Mesenchymal stem cell (in vitro differentiated cells and primary cell): ENCODE results near the gene KIF18A. TPM values are rescaled to one million over a fixed set of nuclear protein-coding genes. Genes with fewer than 3 reads are reported as not detected.

Experiments used
- DNase-seq: peaks from one replicate; pipeline ENCODE4 v3.0.0-alpha.2; 2013
- H2AFZ ChIP-seq: one replicate; pipeline ENCODE4 v1.6.1; 2013; ENCODE audit warnings: low read depth, mild to moderate bottlenecking, control low read depth, inconsistent platforms, low read length, moderate library complexity
- H2AK5ac ChIP-seq: 2 replicates; pipeline ENCODE4 v1.6.1; 2013; ENCODE audit warnings: low read length, moderate library complexity, mild to moderate bottlenecking, inconsistent platforms; ENCODE audit not compliant: severe bottlenecking
- H2BK120ac ChIP-seq: one replicate; pipeline ENCODE4 v1.6.1; 2013; ENCODE audit warnings: low read depth, mild to moderate bottlenecking, inconsistent platforms, low read length, moderate library complexity
- H2BK12ac ChIP-seq, 2 experiments: one replicate each; pipeline ENCODE4 v1.6.1; 2013; ENCODE audit warnings: inconsistent platforms in 2 of 2, low read length in 2 of 2, mild to moderate bottlenecking in 2 of 2, moderate library complexity in 2 of 2, control low read depth in 1 of 2
- H2BK15ac ChIP-seq: one replicate; pipeline ENCODE4 v1.6.1; 2013; ENCODE audit warnings: mild to moderate bottlenecking, low read depth, inconsistent platforms; ENCODE audit not compliant: poor library complexity, severe bottlenecking
- H2BK5ac ChIP-seq: 2 replicates; pipeline ENCODE4 v1.6.1; 2013; ENCODE audit warnings: low read depth, mild to moderate bottlenecking, low read length, control low read depth, inconsistent platforms; ENCODE audit not compliant: poor library complexity, severe bottlenecking
- H3K14ac ChIP-seq, 2 experiments: one replicate each; pipeline ENCODE4 v1.6.1; 2013; ENCODE audit warnings: inconsistent platforms in 2 of 2, low read length in 2 of 2, control low read depth in 1 of 2, mild to moderate bottlenecking in 1 of 2, moderate library complexity in 1 of 2
- H3K18ac ChIP-seq, 2 experiments: one replicate each; pipeline ENCODE4 v1.6.1; 2013; ENCODE audit warnings: inconsistent platforms in 2 of 2, low read length in 2 of 2, control low read depth in 1 of 2, low read depth in 1 of 2, mild to moderate bottlenecking in 1 of 2
- H3K23ac ChIP-seq, 2 experiments: one replicate each; pipeline ENCODE4 v1.6.1; 2013; ENCODE audit warnings: inconsistent platforms in 2 of 2, low read length in 2 of 2, mild to moderate bottlenecking in 2 of 2, moderate library complexity in 2 of 2, control low read depth in 1 of 2
- H3K27ac ChIP-seq: 2 replicates; pipeline ENCODE4 v1.5.1; 2013; ENCODE audit warnings: mild to moderate bottlenecking, moderate library complexity, low read length, control low read depth, inconsistent platforms; ENCODE audit not compliant: poor library complexity, severe bottlenecking
- H3K27me3 ChIP-seq, 2 experiments: 2 replicates each; pipeline versions ENCODE4 v1.6.1 to v1.7.0; 2013; ENCODE audit warnings: low read length in 2 of 2, mild to moderate bottlenecking in 2 of 2, moderate library complexity in 2 of 2, control low read depth in 1 of 2, inconsistent platforms in 1 of 2; ENCODE audit not compliant: control insufficient read depth in 1 of 2, insufficient read depth in 1 of 2
- H3K36me3 ChIP-seq, 2 experiments: 2 replicates each; pipeline versions ENCODE4 v1.6.1 to v1.7.0; 2013; ENCODE audit warnings: low read length in 2 of 2, control low read depth in 1 of 2, inconsistent platforms in 1 of 2, low read depth in 1 of 2, mild to moderate bottlenecking in 1 of 2; ENCODE audit not compliant: insufficient read depth in 2 of 2, control insufficient read depth in 1 of 2
- H3K4ac ChIP-seq, 2 experiments: one replicate each; pipeline ENCODE4 v1.6.1; 2013; ENCODE audit warnings: inconsistent platforms in 2 of 2, low read length in 2 of 2, mild to moderate bottlenecking in 2 of 2, moderate library complexity in 2 of 2, control low read depth in 1 of 2, low read depth in 1 of 2
- H3K4me1 ChIP-seq: 2 replicates; pipeline ENCODE4 v1.6.1; 2013; ENCODE audit warnings: low read depth, low read length, control low read depth; ENCODE audit not compliant: control insufficient read depth, insufficient read depth
- H3K4me2 ChIP-seq: 2 replicates; pipeline ENCODE4 v1.6.1; 2013; ENCODE audit warnings: low read length, mild to moderate bottlenecking, inconsistent platforms; ENCODE audit not compliant: poor library complexity, severe bottlenecking
- H3K4me3 ChIP-seq, 2 experiments: 2 replicates each; pipeline versions ENCODE4 v1.5.1 to v1.7.0; 2013; ENCODE audit warnings: low read length in 2 of 2, mild to moderate bottlenecking in 2 of 2, control low read depth in 1 of 2, low read depth in 1 of 2; ENCODE audit not compliant: insufficient read depth in 1 of 2
- H3K79me1 ChIP-seq: replicated peaks from 2 replicates; pipeline ENCODE4 v1.6.1; 2013; ENCODE audit warnings: mild to moderate bottlenecking, control low read depth, low read length, inconsistent platforms; ENCODE audit not compliant: poor library complexity, severe bottlenecking
- H3K9ac ChIP-seq: 2 replicates; pipeline ENCODE4 v1.7.0; 2013; ENCODE audit warnings: mild to moderate bottlenecking, low read length, moderate library complexity
- H3K9me3 ChIP-seq: 2 replicates; pipeline ENCODE4 v1.7.0; 2013; ENCODE audit warnings: mild to moderate bottlenecking, low read length; ENCODE audit not compliant: control insufficient read depth
- H4K8ac ChIP-seq: one replicate; pipeline ENCODE4 v1.6.1; 2013; ENCODE audit warnings: inconsistent platforms, mild to moderate bottlenecking, low read length, moderate library complexity
- H4K91ac ChIP-seq: one replicate; pipeline ENCODE4 v1.6.1; 2013; ENCODE audit warnings: mild to moderate bottlenecking, low read length, inconsistent platforms
- WGBS: methylation state at CpG from one replicate; pipeline ENCODE4 v1.1.7; 2013; ENCODE audit warnings: mixed read lengths; 5-methylcytosine and 5-hydroxymethylcytosine counted together
- polyA plus RNA-seq, 2 experiments: library from polyadenylated mRNA; stranded (reverse); fragments of 200-250 nt; gene quantifications; one replicate each; pipeline ENCODE4 v1.2.3, GENCODE V29; 2013

The KIF18A gene
- 7.1 TPM for polyA plus RNA-seq (2013, experiment 1 of 2)
- polyA plus RNA-seq (2013, experiment 2 of 2): 7.3 TPM

DNA sequence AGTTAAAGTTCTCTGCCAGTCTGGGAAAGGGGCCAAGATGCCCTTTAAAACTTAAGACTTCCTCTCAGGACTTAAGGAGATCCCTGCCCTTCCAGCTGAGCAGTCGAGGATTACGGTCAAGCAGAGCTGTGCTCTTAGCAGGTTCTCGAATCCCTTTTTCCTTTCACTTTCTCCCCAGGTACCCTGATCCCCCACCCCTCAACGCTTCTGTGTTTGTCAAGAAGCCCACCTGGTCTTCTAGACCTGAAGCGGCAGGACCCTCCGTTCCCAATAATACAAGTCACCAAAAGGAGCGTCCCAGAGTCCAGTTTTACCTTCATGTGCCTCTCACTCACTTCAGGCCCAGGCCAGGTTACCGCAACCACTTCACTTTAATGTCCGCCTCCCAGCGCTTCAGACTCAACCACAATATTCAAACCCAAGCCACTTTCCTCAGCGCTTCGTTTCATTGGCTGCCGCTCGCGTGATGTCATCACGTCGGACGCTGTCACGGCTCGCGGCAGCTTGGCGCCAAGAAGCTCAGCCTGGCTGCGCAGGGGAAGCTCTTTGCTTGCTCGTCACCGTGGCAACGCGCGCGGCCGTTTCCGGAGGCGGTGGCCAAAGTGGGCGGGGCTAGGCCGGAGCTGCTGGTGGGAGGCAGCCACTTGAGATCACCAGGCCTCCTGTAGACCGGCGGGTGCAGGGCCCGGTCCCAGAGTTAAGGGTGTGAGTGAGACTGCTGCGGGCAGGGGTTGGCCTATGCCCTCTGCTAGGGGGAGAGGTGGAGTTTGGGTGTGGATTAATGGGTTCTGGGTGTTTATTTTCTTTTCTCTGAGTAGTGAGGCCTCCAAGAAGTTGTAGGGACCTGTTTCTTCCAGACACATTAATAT is at the start of gene KIF18A, which contains the start of gene METTL15:
Gene KIF18A, minus strand, starts transcription at position 407 of the 869 bp plus-strand sequence. CDS start 10,209 bp downstream, outside the sequence.
Gene METTL15, plus strand, starts transcription at position 639 of the 869 bp plus-strand sequence. CDS start 4,947 bp downstream, outside the sequence.
- H3K36me3 ChIP-seq: peaks cover 0 to 4% of the 10 kb centered on the region in 2 experiments
- peak within 1 kb of the TSS; percentile 68 for H3K4me2 ChIP-seq
- under 1% methylated on average over 38 of the region's 38 CpGs for WGBS
- no peak within 1 kb of the TSS for H2AFZ ChIP-seq
- no peaks in the 10 kb centered on the region for H3K27me3 ChIP-seq
- no peak within 1 kb of the TSS for H3K14ac ChIP-seq
- no peak within 1 kb of the TSS for H2BK15ac ChIP-seq
- H2AK5ac ChIP-seq: no peak within 1 kb of the TSS
- H4K8ac ChIP-seq: peak within 1 kb of the TSS; percentile 94
- no peak within 1 kb of the TSS for H4K91ac ChIP-seq
- peak; percentile 99 for DNase-seq
- H3K4me1 ChIP-seq: peaks cover 3% of the 10 kb centered on the region
- H3K4ac ChIP-seq: peak within 1 kb of the TSS in 1 of 2 experiments; percentile 17
- peak within 1 kb of the TSS; percentile 61 to 89 for H3K4me3 ChIP-seq
- no peak within 1 kb of the TSS for H2BK5ac ChIP-seq
- H3K79me1 ChIP-seq: peaks cover 3% of the 10 kb centered on the region
- peak within 1 kb of the TSS; percentile 49 for H2BK120ac ChIP-seq
- peak within 1 kb of the TSS; percentile 99 for H3K9ac ChIP-seq
- H3K9me3 ChIP-seq: no peaks in the 10 kb centered on the region
- H3K23ac ChIP-seq: no peak within 1 kb of the TSS
- peak within 1 kb of the TSS in 1 of 2 experiments; percentile 79 for H3K18ac ChIP-seq
- peak within 1 kb of the TSS; percentile 86 for H3K27ac ChIP-seq
- no peak within 1 kb of the TSS for H2BK12ac ChIP-seq

DNA sequence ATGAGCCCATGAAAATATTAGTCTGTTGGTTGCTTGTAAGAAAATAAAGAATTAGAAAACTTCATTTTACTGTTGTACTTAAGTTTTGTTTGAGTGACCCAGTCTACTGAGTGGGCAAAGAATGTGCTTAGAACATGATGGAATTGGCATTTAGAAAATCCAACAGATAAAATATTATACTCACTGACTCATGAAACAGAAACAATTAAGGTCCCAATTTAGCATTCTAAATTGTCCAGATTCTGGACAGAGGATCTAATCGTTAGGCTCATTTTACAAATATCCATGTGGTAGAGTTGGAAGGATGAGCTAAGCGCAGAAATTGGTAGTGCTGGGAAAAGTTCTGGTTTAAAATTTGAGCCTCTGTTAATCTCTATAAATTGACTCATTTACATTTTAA is 45.6 kb upstream of the KIF18A start:
- Histone ChIP-seq H3K4me2 (no peak overlapping the region), H3K18ac (no peak overlapping the region), H3K9me3 (no peaks in the 10 kb centered on the region), H2BK5ac (no peak overlapping the region), H3K27ac (no peak overlapping the region), H3K14ac (no peak overlapping the region), H2BK15ac (no peak overlapping the region), H2AFZ (no peak overlapping the region), H3K4me3 (no peak overlapping the region), H3K4ac (no peak overlapping the region), H3K27me3 (no peaks in the 10 kb centered on the region), H2AK5ac (no peak overlapping the region), H2BK120ac (no peak overlapping the region), H3K36me3 (peaks cover 16 to 28% of the 10 kb centered on the region in 2 experiments), H4K8ac (no peak overlapping the region), H3K4me1 (no peaks in the 10 kb centered on the region), H3K23ac (no peak overlapping the region), H3K79me1 (peaks cover 22% of the 10 kb centered on the region), H4K91ac (no peak overlapping the region), H2BK12ac (no peak overlapping the region), H3K9ac (no peak overlapping the region)
- 83% methylated on average over 1 of the region's 2 CpGs for WGBS
- DNase-seq: no peak

DNA sequence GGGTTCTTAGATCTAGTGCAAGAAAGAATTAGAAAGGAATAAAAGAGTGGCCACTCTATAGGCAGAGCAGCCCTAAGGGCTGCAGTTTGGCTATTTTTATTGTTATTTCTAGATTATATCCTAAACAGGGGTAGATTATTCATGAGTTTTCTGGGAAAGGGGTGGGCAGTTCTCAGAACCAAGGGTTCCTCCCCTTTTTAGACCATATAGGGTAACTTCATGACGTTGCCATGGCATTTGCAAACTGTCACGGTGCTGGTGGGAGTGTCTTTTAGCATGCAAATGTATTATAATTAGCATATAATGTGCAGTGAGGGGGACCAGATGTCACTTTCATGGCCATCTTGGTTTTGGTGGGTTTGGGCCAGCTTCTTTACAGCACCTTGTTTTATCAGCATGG is 44.8 kb upstream of the KIF18A start:
- Histone ChIP-seq H2BK15ac (no peak overlapping the region), H3K27me3 (no peaks in the 10 kb centered on the region), H3K27ac (no peak overlapping the region), H2AK5ac (no peak overlapping the region), H3K4me2 (no peak overlapping the region), H4K91ac (no peak overlapping the region), H3K9ac (no peak overlapping the region), H3K18ac (no peak overlapping the region), H2AFZ (no peak overlapping the region), H2BK120ac (no peak overlapping the region), H3K36me3 (peaks cover 8 to 20% of the 10 kb centered on the region in 2 experiments), H3K4me1 (no peaks in the 10 kb centered on the region), H2BK12ac (no peak overlapping the region), H3K9me3 (no peaks in the 10 kb centered on the region), H3K4me3 (no peak overlapping the region), H3K4ac (no peak overlapping the region), H3K14ac (no peak overlapping the region), H4K8ac (no peak overlapping the region), H3K23ac (no peak overlapping the region), H2BK5ac (no peak overlapping the region), H3K79me1 (peaks cover 14% of the 10 kb centered on the region)
- DNase-seq: no peak
- WGBS: 92% methylated on average over 2 of the region's 2 CpGs

DNA sequence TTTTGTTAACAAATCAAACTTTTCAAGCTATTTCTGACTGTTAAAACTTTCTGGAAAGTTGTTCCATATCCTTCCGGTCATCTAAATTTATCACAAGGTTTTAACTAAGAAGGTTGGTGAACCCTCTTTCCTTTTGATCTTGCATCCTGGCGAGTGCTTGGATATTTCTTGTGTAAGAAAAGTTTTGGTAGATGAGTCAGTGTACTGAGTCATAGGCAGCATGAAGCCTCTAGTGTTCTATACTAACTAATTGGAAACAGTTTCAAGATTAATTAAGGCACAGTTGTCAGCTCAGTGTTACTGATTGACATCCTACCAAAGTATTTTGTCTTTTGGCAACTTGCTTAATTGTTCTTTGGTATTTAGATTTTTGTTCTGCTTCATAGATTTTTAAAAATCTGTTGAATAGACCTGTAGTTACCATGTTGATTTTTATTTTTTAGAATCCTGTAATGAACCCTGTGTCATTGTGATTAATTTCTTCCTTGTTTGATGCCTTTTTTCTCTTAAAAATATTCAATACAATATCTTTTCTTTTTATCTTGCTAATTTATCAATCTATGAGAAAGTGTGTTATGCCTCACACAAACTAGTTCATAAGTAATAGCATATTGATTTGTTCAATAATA is 38.3 kb upstream of the KIF18A start:
- Histone ChIP-seq H2BK12ac (no peak overlapping the region), H3K4ac (no peak overlapping the region), H3K36me3 (no peaks in the 10 kb centered on the region), H2AK5ac (no peak overlapping the region), H3K27ac (peak overlapping the region; percentile 26), H3K79me1 (peaks cover 4% of the 10 kb centered on the region), H3K4me3 (no peak overlapping the region), H2BK120ac (no peak overlapping the region), H4K8ac (no peak overlapping the region), H3K9me3 (no peaks in the 10 kb centered on the region), H2AFZ (no peak overlapping the region), H2BK15ac (no peak overlapping the region), H3K4me1 (peaks cover 2% of the 10 kb centered on the region), H3K27me3 (no peaks in the 10 kb centered on the region), H3K9ac (peak overlapping the region; percentile 52), H3K23ac (no peak overlapping the region), H2BK5ac (no peak overlapping the region), H3K18ac (no peak overlapping the region), H4K91ac (no peak overlapping the region), H3K14ac (no peak overlapping the region), H3K4me2 (no peak overlapping the region)
- WGBS: 0% methylated on average over 1 of the region's 2 CpGs
- peak; percentile 89 for DNase-seq
